Fibroblast of skin of scalp (primary cell): ENCODE results near the gene ZNF217.
"Not testable (repeated sequence)": the region's sequence is repeated elsewhere in the genome, so short reads cannot be mapped to it uniquely, and the experiment has no call there.

Experiments
- DNase-seq: peaks from one replicate; pipeline ENCODE4 v3.0.0-alpha.2; 2013

The ZNF217 gene

GRCh38 chr20:53597030-53597482 lies 3.4 kb upstream of the ZNF217 start:
- DNase-seq, result no peak

GRCh38 chr20:53596189-53597001 lies 2.8 kb upstream of the ZNF217 start:
- DNase-seq, result peak; percentile 68

GRCh38 chr20:53595742-53596141 lies 2.1 kb upstream of the ZNF217 start:
- DNase-seq, result not testable (repeated sequence)

- DNase-seq, result no peak
Observed at GRCh38 chr20:53595018-53595378, 1.4 kb upstream of the ZNF217 start.

GRCh38 chr20:53594068-53595017 lies 704 bp upstream of the ZNF217 start:
- peak; percentile 96 for DNase-seq

GRCh38 chr20:53592992-53593465 lies 610 bp downstream of the ZNF217 start:
- no peak for DNase-seq

- peak; percentile 71 for DNase-seq
Observed at GRCh38 chr20:53592454-53592991, 1.1 kb downstream of the ZNF217 start.

GRCh38 chr20:53591941-53592441 lies 1.6 kb downstream of the ZNF217 start:
- not testable (repeated sequence) for DNase-seq

GRCh38 chr20:53591206-53591741 lies 2.4 kb downstream of the ZNF217 start:
- not testable (repeated sequence) for DNase-seq

- not testable (repeated sequence) for DNase-seq
Observed at GRCh38 chr20:53590608-53591007, 3.0 kb downstream of the ZNF217 start.

- DNase-seq, result not testable (repeated sequence)
Observed at GRCh38 chr20:53590122-53590521, 3.5 kb downstream of the ZNF217 start.

- not testable (repeated sequence) for DNase-seq
Observed at GRCh38 chr20:53589321-53590065, 4.1 kb downstream of the ZNF217 start.

GRCh38 chr20:53587157-53587703 lies 6.4 kb downstream of the ZNF217 start:
- not testable (repeated sequence) for DNase-seq

GRCh38 chr20:53586640-53587039 lies 7.0 kb downstream of the ZNF217 start:
- no peak for DNase-seq

GRCh38 chr20:53585910-53586309 lies 7.7 kb downstream of the ZNF217 start:
- not testable (repeated sequence) for DNase-seq

- DNase-seq, result not testable (repeated sequence)
Observed at GRCh38 chr20:53585004-53585569, 8.6 kb downstream of the ZNF217 start.

GRCh38 chr20:53584550-53584913 lies 9.1 kb downstream of the ZNF217 start:
- DNase-seq, result not testable (repeated sequence)

GRCh38 chr20:53583660-53584549 lies 9.7 kb downstream of the ZNF217 start:
- DNase-seq, result not testable (repeated sequence)

- peak; percentile 77 for DNase-seq
Observed at GRCh38 chr20:53582574-53583351, 10.9 kb downstream of the ZNF217 start.
